Fibroblast of mammary gland (primary cell): Measurements from ENCODE around the gene UNC5A.

ENCODE experiments used
- DNase-seq: peaks from one replicate; pipeline ENCODE4 v3.0.0-alpha.2; 2010; ENCODE audit warnings: low read depth
- H3K4me3 ChIP-seq: 2 replicates; pipeline ENCODE4 v1.5.1; 2011; ENCODE audit warnings: low read depth, mild to moderate bottlenecking, low read length, moderate library complexity; ENCODE audit not compliant: control insufficient read depth
- CTCF ChIP-seq: conservative IDR thresholded peaks from 2 replicates; pipeline ENCODE4 v1.5.1; 2011; ENCODE audit warnings: low read depth, low read length, inconsistent platforms; ENCODE audit not compliant: control insufficient read depth, insufficient read depth

The UNC5A gene

GRCh38 chr5:176770431-176770830 lies 39.9 kb upstream of the UNC5A start:
- H3K4me3 ChIP-seq: no peak overlapping the region
- no peak for TF ChIP-seq CTCF
- DNase-seq: no peak

GRCh38 chr5:176771102-176771845 lies 39.1 kb upstream of the UNC5A start:
- DNase-seq: no peak
- no peak overlapping the region for H3K4me3 ChIP-seq
- no peak for TF ChIP-seq CTCF

- DNase-seq: no peak
- H3K4me3 ChIP-seq: no peak overlapping the region
- TF ChIP-seq CTCF: no peak
These were observed 37.8 kb upstream of the UNC5A start for GRCh38 chr5:176772271-176773210.

GRCh38 chr5:176773408-176774035 lies 36.8 kb upstream of the UNC5A start:
- DNase-seq: no peak
- no peak overlapping the region for H3K4me3 ChIP-seq
- TF ChIP-seq CTCF: no peak

- no peak for DNase-seq
- TF ChIP-seq CTCF: no peak
- no peak overlapping the region for H3K4me3 ChIP-seq
These were observed 35.9 kb upstream of the UNC5A start for GRCh38 chr5:176774216-176775171.

GRCh38 chr5:176775409-176775808 lies 35.0 kb upstream of the UNC5A start:
- no peak overlapping the region for H3K4me3 ChIP-seq
- DNase-seq: peak; percentile 38
- TF ChIP-seq CTCF: no peak
